Pancreas (tissue), 10 donors: ENCODE results near the gene CELF4. TPM values are rescaled to one million over a fixed set of nuclear protein-coding genes. Genes with fewer than 3 reads are reported as not detected.

Experiments used
- ATAC-seq, 4 donors: fragments of 200-7000 bp; cut with Tn5 transposase; one replicate each; pipeline versions ENCODE4 v1.8.0 to v1.9.1; 2020; ENCODE audit warnings: mild to moderate bottlenecking in 4 of 4, moderate library complexity in 4 of 4
- DNase-seq, 6 donors: peaks; one replicate each; pipeline ENCODE4 v3.0.0-alpha.2; 2020
- FAIRE-seq: peaks from 2 replicates; lab custom pipeline; 2012; peaks lifted over from hg19 to GRCh38; lab: Jason Lieb, UNC
- H3K27ac ChIP-seq, 4 donors: fragments of 200-600 bp; sonication (generic); 1 replicate in 3 of 4; 2 replicates in 1 of 4; pipeline versions ENCODE4 v1.5.0 to v1.8.0; 2020
- H3K27me3 ChIP-seq, 4 donors: fragments of 200-600 bp; one replicate each; pipeline ENCODE4 v1.8.0; 2021
- H3K36me3 ChIP-seq, 3 donors: fragments of 200-600 bp; sonication (generic) in 1 of 3; one replicate each; pipeline versions ENCODE4 v1.5.0 to v1.8.0; 2020 to 2021
- H3K4me1 ChIP-seq, 3 donors: fragments of 200-600 bp; one replicate each; pipeline ENCODE4 v1.8.0; 2021
- H3K4me3 ChIP-seq, 4 donors: fragments of 200-600 bp; sonication (generic) in 2 of 4; one replicate each; pipeline versions ENCODE4 v1.5.0 to v1.8.0; 2020 to 2021
- H3K9me3 ChIP-seq, 4 donors: fragments of 200-600 bp; one replicate each; pipeline ENCODE4 v1.8.0; 2021
- WGBS, 2 donors: extraction: QIAGEN DNeasy Blood & Tissue Kit; methylation state at CpG; one replicate each; pipeline ENCODE4 v1.1.7; 2013; 5-methylcytosine and 5-hydroxymethylcytosine counted together
- intact Hi-C, 3 donors: fragments of 100-400 bp; cut with DNase I; formaldehyde crosslinking; loops; one replicate each; pipeline versions ENCODE4 v1.11.1 to v1.14.2; 2022
- polyA plus RNA-seq, 2 donors: library from polyadenylated mRNA; stranded (reverse); fragments of 200-250 nt; gene quantifications; one replicate each; pipeline ENCODE4 v1.2.3, GENCODE V29; 2013
- total RNA-seq, 6 donors: library from RNA; stranded (reverse); fragmentation: NEBNext Ultra II Directional in 4 of 6; extraction: Animal tissue kit (Norgen Biotek cat#: 25700) in 4 of 6; gene quantifications; one replicate each; pipeline versions ENCODE4 v1.2.1 to v1.2.4, GENCODE V29; 2021 to 2023
- TF ChIP-seq, protein P1 (sequence below), 4 donors: fragments of 200-600 bp; sonication (generic) in 3 of 4; IDR thresholded peaks; one replicate each; pipeline versions ENCODE4 v1.5.0 to v1.8.0; 2021; ENCODE audit warnings: antibody characterized with exemption in 4 of 4
- donor health status: healthy with polysubstance abuse.
- donor health status: DM: no; HTN: no; CAD: no; lungs with moderate emphysema.
- donor health status: DM: no; HTN: no; CAD: no.
- donor health status: control.
- donor health status: control.
- donor health status: Bipolar disorder and iron deficiency.
- donor health status: DM: yes; HTN: yes; CAD: no.
- donor health status: DM: no; HTN: no; CAD: no.
- donor health status: DM: no; HTN: no; CAD: no.
- donor health status: DM: yes; HTN: yes; CAD: no.

The CELF4 gene
- total and polyA plus RNA-seq, 8 donors: 1.0 to 10.0 (median 2.8) TPM

DNA sequence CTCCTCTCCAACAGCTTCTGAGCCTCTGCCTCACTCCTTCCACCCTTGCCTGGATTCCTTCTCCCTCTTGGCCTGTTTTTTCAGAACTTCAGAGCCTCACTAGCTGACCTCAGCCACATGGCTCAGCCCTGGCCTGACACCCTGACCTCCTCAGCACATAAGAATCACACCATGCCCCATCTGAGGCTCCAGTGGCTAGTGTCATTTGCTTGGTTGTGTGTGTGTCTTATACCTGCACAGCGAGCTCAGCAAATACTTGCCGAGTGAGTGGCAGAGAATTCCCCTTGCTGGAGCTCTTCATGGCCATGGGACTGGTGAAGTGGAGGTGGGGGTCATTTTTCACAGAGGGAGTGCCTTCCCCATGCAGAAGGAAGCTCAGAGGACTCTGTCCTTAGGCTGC, 70.2 kb downstream of the CELF4 start:
- Histone ChIP-seq H3K4me1 (no peaks in the 10 kb centered on the region), H3K9me3 (no peaks in the 10 kb centered on the region), H3K36me3 (no peaks in the 10 kb centered on the region), H3K27ac (no peak overlapping the region), H3K27me3 (no peaks in the 10 kb centered on the region), H3K4me3 (no peak overlapping the region)
- 50 to 59% methylated on average over 2 of the region's 2 CpGs for WGBS, 2 donors
- TF ChIP-seq, protein P1, sequence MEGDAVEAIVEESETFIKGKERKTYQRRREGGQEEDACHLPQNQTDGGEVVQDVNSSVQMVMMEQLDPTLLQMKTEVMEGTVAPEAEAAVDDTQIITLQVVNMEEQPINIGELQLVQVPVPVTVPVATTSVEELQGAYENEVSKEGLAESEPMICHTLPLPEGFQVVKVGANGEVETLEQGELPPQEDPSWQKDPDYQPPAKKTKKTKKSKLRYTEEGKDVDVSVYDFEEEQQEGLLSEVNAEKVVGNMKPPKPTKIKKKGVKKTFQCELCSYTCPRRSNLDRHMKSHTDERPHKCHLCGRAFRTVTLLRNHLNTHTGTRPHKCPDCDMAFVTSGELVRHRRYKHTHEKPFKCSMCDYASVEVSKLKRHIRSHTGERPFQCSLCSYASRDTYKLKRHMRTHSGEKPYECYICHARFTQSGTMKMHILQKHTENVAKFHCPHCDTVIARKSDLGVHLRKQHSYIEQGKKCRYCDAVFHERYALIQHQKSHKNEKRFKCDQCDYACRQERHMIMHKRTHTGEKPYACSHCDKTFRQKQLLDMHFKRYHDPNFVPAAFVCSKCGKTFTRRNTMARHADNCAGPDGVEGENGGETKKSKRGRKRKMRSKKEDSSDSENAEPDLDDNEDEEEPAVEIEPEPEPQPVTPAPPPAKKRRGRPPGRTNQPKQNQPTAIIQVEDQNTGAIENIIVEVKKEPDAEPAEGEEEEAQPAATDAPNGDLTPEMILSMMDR (IDR thresholded peaks at IDR 0.05): no peak
- no peak for ATAC-seq
- intact Hi-C loops: no loop called here
- no peak for FAIRE-seq
- DNase-seq: no peak

DNA sequence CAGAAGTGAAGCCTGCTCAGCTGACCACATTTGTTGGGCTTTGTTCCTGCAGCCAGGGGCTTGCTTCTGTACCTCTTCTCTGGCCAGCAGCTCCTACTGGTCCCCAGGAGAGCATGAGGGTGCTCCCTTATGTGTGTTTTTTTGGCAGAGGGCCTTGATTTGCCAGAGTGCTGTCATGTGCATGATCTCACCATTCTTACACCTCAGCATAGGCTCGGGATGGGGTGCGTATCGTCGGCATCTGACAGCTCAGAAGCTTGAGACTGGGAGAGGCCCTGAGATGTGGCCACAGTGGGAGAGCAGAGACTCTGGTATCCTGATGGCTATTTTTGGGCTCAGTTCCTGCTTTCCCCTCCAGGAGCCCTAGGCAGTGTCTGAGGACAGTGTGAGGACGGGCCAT, 71.2 kb downstream of the CELF4 start:
- H3K4me1 ChIP-seq: no peaks in the 10 kb centered on the region
- no peaks in the 10 kb centered on the region for H3K27me3 ChIP-seq
- no peak for DNase-seq
- H3K4me3 ChIP-seq: no peak overlapping the region
- no peak for FAIRE-seq
- H3K36me3 ChIP-seq: no peaks in the 10 kb centered on the region
- no peak for ATAC-seq
- WGBS, 2 donors: 66 to 76% methylated on average over 5 of the region's 5 CpGs
- TF ChIP-seq, protein P1 (IDR thresholded peaks at IDR 0.05): no peak
- intact Hi-C loops: no loop called here
- no peak overlapping the region for H3K27ac ChIP-seq
- H3K9me3 ChIP-seq: no peaks in the 10 kb centered on the region

DNA sequence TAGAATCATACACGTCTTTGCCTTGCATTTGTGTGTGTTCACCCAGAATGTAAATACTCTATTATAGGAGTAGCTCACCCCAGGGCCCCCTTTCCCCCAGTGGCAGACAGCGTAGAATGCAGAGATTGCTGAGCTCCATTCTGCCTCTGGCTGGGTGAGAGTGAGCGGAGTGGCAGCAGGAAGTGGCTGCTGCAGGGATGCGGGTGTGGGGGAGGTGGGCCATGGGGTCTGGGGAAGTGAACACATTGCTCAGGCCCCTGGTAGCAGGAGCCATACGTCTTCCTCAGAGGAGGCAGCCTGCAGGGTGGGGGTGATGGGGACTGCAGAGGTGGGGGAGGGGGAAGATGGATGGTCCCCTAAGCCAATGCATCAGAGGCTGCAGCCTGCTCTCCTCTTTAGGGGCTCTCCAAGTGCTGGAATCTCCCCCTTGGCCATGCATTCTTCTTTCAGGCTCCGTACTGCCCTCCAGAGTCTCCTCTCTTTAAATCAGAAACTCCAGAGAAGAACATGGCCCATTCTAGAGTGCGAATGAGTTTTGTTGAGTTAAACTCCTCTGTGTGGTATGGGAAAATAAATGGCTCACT, 72.2 kb downstream of the CELF4 start:
- H3K4me3 ChIP-seq: no peak overlapping the region
- FAIRE-seq (no peak), ATAC-seq (no peak), DNase-seq (no peak)
- no peaks in the 10 kb centered on the region for H3K9me3 ChIP-seq
- 53 to 62% methylated on average over 7 of the region's 7 CpGs for WGBS, 2 donors
- TF ChIP-seq, protein P1 (IDR thresholded peaks at IDR 0.05): no peak
- H3K27me3 ChIP-seq: peaks cover 0 to 8% (median 0%) of the 10 kb centered on the region in 4 donors
- no peaks in the 10 kb centered on the region for H3K36me3 ChIP-seq
- no peak overlapping the region for H3K27ac ChIP-seq
- no peaks in the 10 kb centered on the region for H3K4me1 ChIP-seq
- intact Hi-C loops: no loop called here

DNA sequence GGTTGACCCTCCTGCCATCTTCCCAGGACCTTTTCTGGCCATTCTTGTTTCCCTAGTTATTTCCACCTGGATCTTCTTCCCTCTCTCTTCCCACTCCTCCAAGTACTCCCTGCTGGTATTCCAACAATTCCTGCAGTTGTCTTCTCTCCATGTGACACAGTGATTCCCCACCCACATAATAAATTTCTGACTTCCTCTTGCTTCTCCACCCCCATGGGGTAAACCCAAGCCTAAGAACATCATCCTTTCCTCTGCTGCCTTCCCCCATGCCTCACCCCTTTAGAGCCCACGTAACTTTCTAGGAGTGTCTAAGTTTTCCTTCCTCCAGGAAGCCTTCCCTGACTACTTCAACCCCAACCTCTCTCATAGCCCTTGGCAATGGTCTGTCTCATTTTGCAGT, 72.6 kb downstream of the CELF4 start:
- intact Hi-C loops: no loop called here
- WGBS, 2 donors: 52 to 71% methylated on average over 1 of the region's 1 CpG
- FAIRE-seq: no peak

DNA sequence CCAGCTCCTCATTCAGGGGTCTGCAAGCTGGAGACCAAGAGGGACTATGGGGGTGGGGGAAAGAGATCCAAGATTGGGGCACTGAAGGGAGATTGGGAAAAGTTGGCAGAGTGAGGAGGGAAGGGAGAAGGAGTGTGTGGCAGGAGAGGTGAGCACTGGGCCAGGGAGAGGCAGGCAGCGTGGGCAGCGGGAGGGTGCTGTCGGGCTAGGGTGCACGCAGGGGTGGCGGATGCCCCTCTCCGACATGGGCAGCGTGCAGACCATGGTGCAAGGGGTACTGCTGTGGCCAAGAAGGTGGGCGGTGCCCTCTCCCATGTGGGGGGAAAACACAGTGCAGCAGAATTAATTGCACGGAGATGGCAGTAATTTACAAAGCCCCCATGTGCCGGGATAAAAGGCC, 74.1 kb downstream of the CELF4 start:
- TF ChIP-seq, protein P1 (IDR thresholded peaks at IDR 0.05): no peak
- Histone ChIP-seq H3K9me3 (no peaks in the 10 kb centered on the region), H3K4me3 (no peak overlapping the region), H3K36me3 (no peaks in the 10 kb centered on the region), H3K4me1 (no peaks in the 10 kb centered on the region), H3K27me3 (peaks cover 0 to 19% (median 0%) of the 10 kb centered on the region in 4 donors), H3K27ac (no peak overlapping the region)
- WGBS, 2 donors: 76 to 85% methylated on average over 10 of the region's 10 CpGs
- intact Hi-C loops: no loop called here
- no peak for FAIRE-seq
- ATAC-seq: no peak
- no peak for DNase-seq

More for the DNA sequence above, 72.6 kb downstream of the CELF4 start:
- Histone ChIP-seq H3K4me1 (no peaks in the 10 kb centered on the region), H3K9me3 (no peaks in the 10 kb centered on the region), H3K36me3 (no peaks in the 10 kb centered on the region), H3K27ac (no peak overlapping the region), H3K4me3 (no peak overlapping the region), H3K27me3 (peaks cover 0 to 13% (median 0%) of the 10 kb centered on the region in 4 donors)
- TF ChIP-seq, protein P1 (IDR thresholded peaks at IDR 0.05): no peak
- ATAC-seq: no peak
- no peak for DNase-seq
